H9 (cell line): ENCODE measurements around the gene CACNA1I. TPM values are rescaled to one million over a fixed set of nuclear protein-coding genes. Genes with fewer than 3 reads are reported as not detected.

Experiments used
- DNase-seq: peaks from one replicate; pipeline ENCODE4 v3.0.0-alpha.2; 2017
- H2AFZ ChIP-seq: one replicate; pipeline ENCODE4 v1.6.1; 2013; ENCODE audit warnings: mild to moderate bottlenecking, low read length, control low read depth, moderate library complexity
- H2AK5ac ChIP-seq: 2 replicates; pipeline ENCODE4 v1.6.1; 2013; ENCODE audit warnings: low read length, control low read depth, mixed read lengths; ENCODE audit not compliant: insufficient read length
- H2BK120ac ChIP-seq: one replicate; pipeline ENCODE4 v1.6.1; 2013; ENCODE audit warnings: low read depth, mild to moderate bottlenecking, low read length, control low read depth, inconsistent platforms; ENCODE audit not compliant: poor library complexity, severe bottlenecking
- H2BK12ac ChIP-seq: 2 replicates; pipeline ENCODE4 v1.6.1; 2013; ENCODE audit warnings: low read length, control low read depth, mixed read lengths, low read depth; ENCODE audit not compliant: insufficient read length
- H2BK15ac ChIP-seq: 2 replicates; pipeline ENCODE4 v1.6.1; 2013; ENCODE audit warnings: low read depth, low read length, control low read depth
- H2BK20ac ChIP-seq: one replicate; pipeline ENCODE4 v1.6.1; 2013; ENCODE audit warnings: low read depth, mild to moderate bottlenecking, low read length, control low read depth, inconsistent platforms; ENCODE audit not compliant: poor library complexity, severe bottlenecking
- H2BK5ac ChIP-seq: 2 replicates; pipeline ENCODE4 v1.6.1; 2013; ENCODE audit warnings: low read length, control low read depth, mixed read lengths; ENCODE audit not compliant: insufficient read length
- H3K14ac ChIP-seq: 2 replicates; pipeline ENCODE4 v1.6.1; 2013; ENCODE audit warnings: low read length, control low read depth; ENCODE audit not compliant: insufficient read depth
- H3K18ac ChIP-seq: 2 replicates; pipeline ENCODE4 v1.6.1; 2013; ENCODE audit warnings: low read depth, mild to moderate bottlenecking, mixed read lengths, low read length, control low read depth; ENCODE audit not compliant: insufficient read length
- H3K23ac ChIP-seq: 2 replicates; pipeline ENCODE4 v1.6.1; 2013; ENCODE audit warnings: low read length, control low read depth, mixed read lengths, low read depth; ENCODE audit not compliant: insufficient read length
- H3K23me2 ChIP-seq: 2 replicates; pipeline ENCODE4 v1.6.1; 2013; ENCODE audit warnings: low read depth, mild to moderate bottlenecking, mixed read lengths, low read length, control low read depth; ENCODE audit not compliant: insufficient read length, poor library complexity, severe bottlenecking
- H3K27ac ChIP-seq: 2 replicates; pipeline ENCODE4 v1.5.1; 2013; ENCODE audit warnings: low read length, control low read depth, mixed read lengths, low read depth; ENCODE audit not compliant: insufficient read length
- H3K27me3 ChIP-seq: 2 replicates; pipeline ENCODE4 v1.6.1; 2013; ENCODE audit warnings: low read length, control low read depth, inconsistent platforms; ENCODE audit not compliant: insufficient read depth
- H3K4ac ChIP-seq: 2 replicates; pipeline ENCODE4 v1.6.1; 2013; ENCODE audit warnings: low read depth, mild to moderate bottlenecking, control low read depth, inconsistent platforms, low read length, moderate library complexity
- H3K4me1 ChIP-seq: 2 replicates; pipeline ENCODE4 v1.6.1; 2013; ENCODE audit warnings: low read length, control low read depth, inconsistent platforms; ENCODE audit not compliant: insufficient read depth
- H3K4me2 ChIP-seq: 2 replicates; pipeline ENCODE4 v1.6.1; 2013; ENCODE audit warnings: low read length, control low read depth, mixed read lengths; ENCODE audit not compliant: insufficient read length, insufficient read depth
- H3K56ac ChIP-seq: 2 replicates; pipeline ENCODE4 v1.6.1; 2013; ENCODE audit warnings: low read depth, mild to moderate bottlenecking, mixed read lengths, low read length, control low read depth; ENCODE audit not compliant: insufficient read length
- H3K79me1 ChIP-seq: 2 replicates; pipeline ENCODE4 v1.6.1; 2013; ENCODE audit warnings: low read depth, mild to moderate bottlenecking, moderate library complexity, low read length, control low read depth, inconsistent platforms; ENCODE audit not compliant: insufficient read depth, poor library complexity, severe bottlenecking
- H3K79me2 ChIP-seq: 2 replicates; pipeline ENCODE4 v1.6.1; 2013; ENCODE audit warnings: low read length, control low read depth, inconsistent platforms; ENCODE audit not compliant: insufficient read depth
- H3K9ac ChIP-seq: 2 replicates; pipeline ENCODE4 v1.6.1; 2013; ENCODE audit warnings: low read length, control low read depth, mixed read lengths; ENCODE audit not compliant: insufficient read length; ENCODE audit errors: extremely low read depth
- H3K9me3 ChIP-seq: one replicate; pipeline ENCODE4 v1.6.1; 2013; ENCODE audit warnings: low read depth, low read length, inconsistent platforms; ENCODE audit not compliant: control insufficient read depth
- H3T11ph ChIP-seq: one replicate; pipeline ENCODE4 v1.6.1; 2013; ENCODE audit warnings: mild to moderate bottlenecking, low read length, control low read depth, inconsistent platforms
- H4K20me1 ChIP-seq: one replicate; pipeline ENCODE4 v1.6.1; 2013; ENCODE audit not compliant: control insufficient read depth, insufficient read length, insufficient read depth
- H4K5ac ChIP-seq: 2 replicates; pipeline ENCODE4 v1.6.1; 2013; ENCODE audit warnings: low read depth, mild to moderate bottlenecking, mixed read lengths, low read length, control low read depth; ENCODE audit not compliant: insufficient read length
- H4K8ac ChIP-seq: replicated peaks from 2 replicates; pipeline ENCODE4 v1.6.1; 2013; ENCODE audit warnings: low read length, control low read depth, mixed read lengths, low read depth; ENCODE audit not compliant: insufficient read length
- H4K91ac ChIP-seq: 2 replicates; pipeline ENCODE4 v1.6.1; 2013; ENCODE audit warnings: low read depth, mild to moderate bottlenecking, moderate library complexity, mixed read lengths, low read length, control low read depth; ENCODE audit not compliant: insufficient read length
- H3K27ac Mint-ChIP-seq, 3 experiments: 2 replicates in 2 of 3; 3 replicates in 1 of 3; pipeline ENCODE4 v1.8.0; 2020 to 2021; ENCODE audit warnings: mixed read lengths in 3 of 3, mild to moderate bottlenecking in 1 of 3, moderate library complexity in 1 of 3
- H3K27me3 Mint-ChIP-seq: 2 replicates; pipeline ENCODE4 v1.8.0; 2021; ENCODE audit warnings: low read depth, mild to moderate bottlenecking, moderate library complexity, mixed read lengths
- H3K36me3 Mint-ChIP-seq, 3 experiments: 2 replicates in 2 of 3; 3 replicates in 1 of 3; pipeline ENCODE4 v1.8.0; 2020 to 2021; ENCODE audit warnings: low read depth in 3 of 3, mixed read lengths in 3 of 3; ENCODE audit not compliant: insufficient read depth in 1 of 3
- H3K4me1 Mint-ChIP-seq, 2 experiments: 2 replicates each; pipeline ENCODE4 v1.8.0; 2020; ENCODE audit warnings: mixed read lengths in 2 of 2
- H3K4me3 Mint-ChIP-seq, 2 experiments: 2 replicates in 1 of 2; 3 replicates in 1 of 2; pipeline ENCODE4 v1.8.0; 2020 to 2021; ENCODE audit warnings: mild to moderate bottlenecking in 2 of 2, mixed read lengths in 2 of 2, moderate library complexity in 1 of 2
- H3K9me3 Mint-ChIP-seq, 2 experiments: 2 replicates in 1 of 2; 3 replicates in 1 of 2; pipeline ENCODE4 v1.8.0; 2020; ENCODE audit warnings: mild to moderate bottlenecking in 2 of 2, mixed read lengths in 2 of 2, moderate library complexity in 1 of 2
- WGBS: extraction: QIAGEN DNeasy Blood & Tissue Kit; methylation state at CpG from one replicate; pipeline ENCODE4 v1.1.7; 2013; ENCODE audit warnings: missing lambda C conversion rate, low lambda C conversion rate, mixed read lengths; ENCODE audit not compliant: insufficient read length; ENCODE audit errors: extremely low coverage; 5-methylcytosine and 5-hydroxymethylcytosine counted together
- total RNA-seq: library from RNA; stranded (reverse); gene quantifications from 2 replicates; pipeline ENCODE4 v1.2.1, GENCODE V29; 2021
- TF ChIP-seq, protein P1 (sequence below): fragments of 200-600 bp; sonication (generic); conservative IDR thresholded peaks from 3 replicates; pipeline ENCODE4 v1.8.0; 2021; ENCODE audit warnings: antibody characterized with exemption, mild to moderate bottlenecking

The CACNA1I gene
- total RNA-seq, 1 experiment from 2014 or later = 0.50 TPM

- Histone ChIP-seq H4K91ac (no peak overlapping the region), H4K20me1 (no peaks in the 10 kb centered on the region), H3K18ac (no peak overlapping the region), H3K9ac (no peak overlapping the region), H2BK20ac (no peak overlapping the region), H2BK120ac (no peak overlapping the region), H2BK12ac (no peak overlapping the region), H2BK5ac (no peak overlapping the region), H2AFZ (no peak overlapping the region), H3K4me1 (no peaks in the 10 kb centered on the region), H3K9me3 (no peaks in the 10 kb centered on the region), H4K5ac (no peak overlapping the region), H3K4ac (no peak overlapping the region), H3K23ac (no peak overlapping the region), H3K4me2 (no peak overlapping the region), H2BK15ac (no peak overlapping the region), H4K8ac (no peak overlapping the region), H3T11ph (no peak overlapping the region), H2AK5ac (no peak overlapping the region), H3K79me1 (no peaks in the 10 kb centered on the region), H3K79me2 (no peaks in the 10 kb centered on the region), H3K14ac (no peak overlapping the region), H3K27ac (no peak overlapping the region), H3K23me2 (peaks cover 4% of the 10 kb centered on the region), H3K27me3 (no peaks in the 10 kb centered on the region), H3K56ac (no peak overlapping the region)
- no peak for DNase-seq
- H3K36me3 Mint-ChIP-seq = peaks cover 0 to 8% (median 6%) of the 10 kb centered on the region in 3 experiments; a peak in 3 of 7 replicates
- H3K4me3 Mint-ChIP-seq = no peak overlapping the region
- no peaks in the 10 kb centered on the region; a peak in 1 of 5 replicates for H3K9me3 Mint-ChIP-seq
- WGBS = no CpG with 5 or more reads among the region's 47 CpGs
- H3K27me3 Mint-ChIP-seq = peaks cover 4% of the 10 kb centered on the region
- H3K4me1 Mint-ChIP-seq = peaks cover 6 to 10% of the 10 kb centered on the region in 2 experiments
- H3K27ac Mint-ChIP-seq = no peak overlapping the region
- TF ChIP-seq, protein P1, sequence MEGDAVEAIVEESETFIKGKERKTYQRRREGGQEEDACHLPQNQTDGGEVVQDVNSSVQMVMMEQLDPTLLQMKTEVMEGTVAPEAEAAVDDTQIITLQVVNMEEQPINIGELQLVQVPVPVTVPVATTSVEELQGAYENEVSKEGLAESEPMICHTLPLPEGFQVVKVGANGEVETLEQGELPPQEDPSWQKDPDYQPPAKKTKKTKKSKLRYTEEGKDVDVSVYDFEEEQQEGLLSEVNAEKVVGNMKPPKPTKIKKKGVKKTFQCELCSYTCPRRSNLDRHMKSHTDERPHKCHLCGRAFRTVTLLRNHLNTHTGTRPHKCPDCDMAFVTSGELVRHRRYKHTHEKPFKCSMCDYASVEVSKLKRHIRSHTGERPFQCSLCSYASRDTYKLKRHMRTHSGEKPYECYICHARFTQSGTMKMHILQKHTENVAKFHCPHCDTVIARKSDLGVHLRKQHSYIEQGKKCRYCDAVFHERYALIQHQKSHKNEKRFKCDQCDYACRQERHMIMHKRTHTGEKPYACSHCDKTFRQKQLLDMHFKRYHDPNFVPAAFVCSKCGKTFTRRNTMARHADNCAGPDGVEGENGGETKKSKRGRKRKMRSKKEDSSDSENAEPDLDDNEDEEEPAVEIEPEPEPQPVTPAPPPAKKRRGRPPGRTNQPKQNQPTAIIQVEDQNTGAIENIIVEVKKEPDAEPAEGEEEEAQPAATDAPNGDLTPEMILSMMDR = no peak
Measured at GRCh38 chr22:39678862-39679490, 108.4 kb downstream of the CACNA1I start.
